Activated CD4-positive, CD25-positive, alpha-beta regulatory T cell treated with anti-CD3 and anti-CD28 coated beads, Interleukin-2, amount 50 U/mL, for 72 hours (primary cell): ENCODE results near the gene CYBB.

Experiments used
- DNase-seq: peaks from one replicate; pipeline ENCODE4 v3.0.0; 2021

Gene CYBB

GRCh38 chrX:37846141-37846540 lies 66.3 kb downstream of the CYBB start:
- no peak for DNase-seq

- no peak for DNase-seq
These were observed 66.7 kb downstream of the CYBB start for GRCh38 chrX:37846558-37846933.

- peak; percentile 76 for DNase-seq
These were observed 67.3 kb downstream of the CYBB start, which contains the start of gene DYNLT3 for GRCh38 chrX:37846934-37847732. Gene DYNLT3, minus strand, starts transcription at chrX:37847571. Its CDS starts 61 bp downstream, at chrX:37847510.

GRCh38 chrX:37847733-37848197 lies 67.9 kb downstream of the CYBB start:
- DNase-seq = no peak

- no peak for DNase-seq
These were observed 74.3 kb downstream of the CYBB start for GRCh38 chrX:37854148-37854547.

- no peak for DNase-seq
These were observed 74.9 kb downstream of the CYBB start for GRCh38 chrX:37854748-37855147.

- DNase-seq = no peak
These were observed 80.9 kb downstream of the CYBB start for GRCh38 chrX:37860721-37861120.

- DNase-seq = no peak
These were observed 83.0 kb downstream of the CYBB start for GRCh38 chrX:37862851-37863250.
